Fibroblast of gingiva (primary cell): Measurements from ENCODE around the gene STX18.
A peak's percentile ranks its signal among the peaks of the same experiment; 100 is the strongest.
"Not testable (repeated sequence)": the region's sequence is repeated elsewhere in the genome, so short reads cannot be mapped to it uniquely, and the experiment has no call there.

Source experiments
- DNase-seq: peaks from one replicate; pipeline ENCODE4 v3.0.0-alpha.2; 2011; ENCODE audit warnings: low read depth

STX18 gene

GRCh38 chr4:4437798-4438470, 103.9 kb downstream of the STX18 start:
- DNase-seq, result no peak

- DNase-seq, result no peak
These were observed 105.5 kb downstream of the STX18 start for GRCh38 chr4:4436244-4436823.

- no peak for DNase-seq
These were observed 107.9 kb downstream of the STX18 start for GRCh38 chr4:4433941-4434340.

GRCh38 chr4:4432341-4433125, 109.3 kb downstream of the STX18 start:
- DNase-seq, result no peak

GRCh38 chr4:4430492-4431195, 111.2 kb downstream of the STX18 start:
- peak; percentile 73 for DNase-seq

GRCh38 chr4:4428966-4429875, 112.6 kb downstream of the STX18 start:
- no peak for DNase-seq

GRCh38 chr4:4427886-4428285, 114.0 kb downstream of the STX18 start:
- DNase-seq, result no peak

- no peak for DNase-seq
These were observed 114.6 kb downstream of the STX18 start for GRCh38 chr4:4427121-4427870.

- DNase-seq, result no peak
These were observed 115.2 kb downstream of the STX18 start for GRCh38 chr4:4426511-4427120.

GRCh38 chr4:4425696-4426095, 116.2 kb downstream of the STX18 start:
- DNase-seq, result no peak

GRCh38 chr4:4425119-4425690, 116.6 kb downstream of the STX18 start:
- DNase-seq, result no peak

- no peak for DNase-seq
These were observed 117.2 kb downstream of the STX18 start for GRCh38 chr4:4424499-4425115.

GRCh38 chr4:4423706-4424498, 117.9 kb downstream of the STX18 start:
- DNase-seq, result no peak

- no peak for DNase-seq
These were observed 118.9 kb downstream of the STX18 start for GRCh38 chr4:4422856-4423499.

- not testable (repeated sequence) for DNase-seq
These were observed 119.7 kb downstream of the STX18 start for GRCh38 chr4:4422117-4422516.

- no peak for DNase-seq
These were observed 120.5 kb downstream of the STX18 start for GRCh38 chr4:4421356-4421755.

GRCh38 chr4:4420421-4420820, 121.4 kb downstream of the STX18 start:
- no peak for DNase-seq

GRCh38 chr4:4419896-4420295, 122.0 kb downstream of the STX18 start:
- no peak for DNase-seq
